Hepatocyte (in vitro differentiated cells): ENCODE data around the gene DNAJA4.

Source experiments
- EZH2phosphoT487 ChIP-seq: fragments of 200-600 bp; sonication (generic); IDR thresholded peaks from one replicate; pipeline ENCODE4 v1.6.1; 2018; ENCODE audit warnings: antibody characterized with exemption, mild to moderate bottlenecking, low read depth, moderate library complexity; ENCODE audit not compliant: unreplicated experiment, severe bottlenecking
- TF ChIP-seq, protein P1 (sequence below): fragments of 200-600 bp; sonication (generic); IDR thresholded peaks from 2 replicates; pipeline ENCODE4 v1.5.1; 2016; ENCODE audit warnings: antibody characterized with exemption, mild to moderate bottlenecking; ENCODE audit not compliant: poor library complexity

DNA sequence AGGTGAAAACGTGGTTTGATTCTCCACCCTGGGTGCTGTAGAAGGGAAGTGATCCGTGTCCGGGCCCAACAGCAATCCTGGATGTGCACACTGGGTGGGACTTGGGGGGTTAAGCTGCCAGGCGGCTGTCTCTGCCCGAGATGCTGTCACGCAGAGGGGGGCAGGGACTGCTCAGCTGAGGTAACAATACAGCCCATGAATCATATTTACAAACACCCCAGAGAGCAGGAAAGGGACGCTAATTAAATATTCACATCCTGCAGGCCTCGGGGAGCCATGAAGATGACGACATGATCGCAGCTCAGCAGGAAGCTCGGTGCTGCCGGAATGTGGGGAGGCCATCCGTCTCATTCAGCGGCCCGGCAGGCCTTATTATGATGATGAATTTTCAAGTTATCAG is 57.9 kb downstream of the DNAJA4 start:
- no peak for TF ChIP-seq EZH2phosphoT487
- TF ChIP-seq, protein P1, sequence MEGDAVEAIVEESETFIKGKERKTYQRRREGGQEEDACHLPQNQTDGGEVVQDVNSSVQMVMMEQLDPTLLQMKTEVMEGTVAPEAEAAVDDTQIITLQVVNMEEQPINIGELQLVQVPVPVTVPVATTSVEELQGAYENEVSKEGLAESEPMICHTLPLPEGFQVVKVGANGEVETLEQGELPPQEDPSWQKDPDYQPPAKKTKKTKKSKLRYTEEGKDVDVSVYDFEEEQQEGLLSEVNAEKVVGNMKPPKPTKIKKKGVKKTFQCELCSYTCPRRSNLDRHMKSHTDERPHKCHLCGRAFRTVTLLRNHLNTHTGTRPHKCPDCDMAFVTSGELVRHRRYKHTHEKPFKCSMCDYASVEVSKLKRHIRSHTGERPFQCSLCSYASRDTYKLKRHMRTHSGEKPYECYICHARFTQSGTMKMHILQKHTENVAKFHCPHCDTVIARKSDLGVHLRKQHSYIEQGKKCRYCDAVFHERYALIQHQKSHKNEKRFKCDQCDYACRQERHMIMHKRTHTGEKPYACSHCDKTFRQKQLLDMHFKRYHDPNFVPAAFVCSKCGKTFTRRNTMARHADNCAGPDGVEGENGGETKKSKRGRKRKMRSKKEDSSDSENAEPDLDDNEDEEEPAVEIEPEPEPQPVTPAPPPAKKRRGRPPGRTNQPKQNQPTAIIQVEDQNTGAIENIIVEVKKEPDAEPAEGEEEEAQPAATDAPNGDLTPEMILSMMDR = no peak
